ENCODE results near the gene AGRN. TPM values are rescaled to one million over a fixed set of nuclear protein-coding genes. Genes with fewer than 3 reads are reported as not detected.

AGRN gene
- total RNA-seq, 4 donors from 2014 or later, result 68.3 to 147 (median 129) TPM

GRCh38 chr1:1067860-1068516 lies 48.1 kb downstream of the AGRN start:
- Histone ChIP-seq H3K27me3 (no peaks in the 10 kb centered on the region), H3K36me3 (no peaks in the 10 kb centered on the region), H3K4me3 (replicated peaks in 1 of 3) (peak overlapping the region in 1 of 3 donors; percentile 35), H3K4me1 (peaks cover 5 to 22% of the 10 kb centered on the region in 2 donors), H3K9me3 (no peaks in the 10 kb centered on the region), H3K27ac (no peak overlapping the region)
- intact Hi-C loops (cut with DNase I), result loop anchor here (2.0 kb wide), 1 partner anchor 85 kb away; the partner anchor contains the start of gene PERM1
- WGBS, 2 donors, result 41 to 47% methylated on average over 16 to 18 of the region's 32 CpGs
- DNase-seq, result no peak
- no peak for TF ChIP-seq POLR2A (IDR thresholded peaks at IDR 0.05)
- TF ChIP-seq, protein P1, sequence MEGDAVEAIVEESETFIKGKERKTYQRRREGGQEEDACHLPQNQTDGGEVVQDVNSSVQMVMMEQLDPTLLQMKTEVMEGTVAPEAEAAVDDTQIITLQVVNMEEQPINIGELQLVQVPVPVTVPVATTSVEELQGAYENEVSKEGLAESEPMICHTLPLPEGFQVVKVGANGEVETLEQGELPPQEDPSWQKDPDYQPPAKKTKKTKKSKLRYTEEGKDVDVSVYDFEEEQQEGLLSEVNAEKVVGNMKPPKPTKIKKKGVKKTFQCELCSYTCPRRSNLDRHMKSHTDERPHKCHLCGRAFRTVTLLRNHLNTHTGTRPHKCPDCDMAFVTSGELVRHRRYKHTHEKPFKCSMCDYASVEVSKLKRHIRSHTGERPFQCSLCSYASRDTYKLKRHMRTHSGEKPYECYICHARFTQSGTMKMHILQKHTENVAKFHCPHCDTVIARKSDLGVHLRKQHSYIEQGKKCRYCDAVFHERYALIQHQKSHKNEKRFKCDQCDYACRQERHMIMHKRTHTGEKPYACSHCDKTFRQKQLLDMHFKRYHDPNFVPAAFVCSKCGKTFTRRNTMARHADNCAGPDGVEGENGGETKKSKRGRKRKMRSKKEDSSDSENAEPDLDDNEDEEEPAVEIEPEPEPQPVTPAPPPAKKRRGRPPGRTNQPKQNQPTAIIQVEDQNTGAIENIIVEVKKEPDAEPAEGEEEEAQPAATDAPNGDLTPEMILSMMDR (IDR thresholded peaks at IDR 0.05), result no peak

- no peaks in the 10 kb centered on the region for H3K36me3 ChIP-seq
- peak; percentile 51 to 76 for DNase-seq
- intact Hi-C loops (cut with DNase I), result no loop called here
- no peaks in the 10 kb centered on the region for H3K9me3 ChIP-seq
- 3 to 14% methylated on average over 4 to 15 of the region's 55 CpGs for WGBS, 2 donors
- peak overlapping the region in 1 of 3 donors; percentile 35 for H3K4me3 ChIP-seq (replicated peaks in 1 of 3)
- H3K27ac ChIP-seq, result no peak overlapping the region
- no peak for TF ChIP-seq POLR2A (IDR thresholded peaks at IDR 0.05)
- TF ChIP-seq, protein P1 (IDR thresholded peaks at IDR 0.05), result no peak
- peaks cover 5 to 22% of the 10 kb centered on the region in 2 donors for H3K4me1 ChIP-seq
- no peaks in the 10 kb centered on the region for H3K27me3 ChIP-seq
Measured at GRCh38 chr1:1068517-1069055, 48.7 kb downstream of the AGRN start.

- TF ChIP-seq POLR2A (IDR thresholded peaks at IDR 0.05), result peak in 1 of 2 donors; percentile 53
- TF ChIP-seq, protein P1 (IDR thresholded peaks at IDR 0.05), result no peak
- Histone ChIP-seq H3K27me3 (no peaks in the 10 kb centered on the region), H3K4me3 (replicated peaks in 1 of 3) (peak overlapping the region in 1 of 3 donors; percentile 35), H3K36me3 (no peaks in the 10 kb centered on the region), H3K9me3 (no peaks in the 10 kb centered on the region), H3K27ac (no peak overlapping the region), H3K4me1 (peaks cover 5 to 17% of the 10 kb centered on the region in 2 donors)
- WGBS, 2 donors, result 0% methylated on average over 2 of the region's 75 CpGs; no CpG with 5 or more reads in 1 of the 2 donors
- intact Hi-C loops (cut with DNase I), result no loop called here
- peak; percentile 74 to 80 for DNase-seq
Measured at GRCh38 chr1:1069056-1069710, 49.3 kb downstream of the AGRN start.

DNA sequence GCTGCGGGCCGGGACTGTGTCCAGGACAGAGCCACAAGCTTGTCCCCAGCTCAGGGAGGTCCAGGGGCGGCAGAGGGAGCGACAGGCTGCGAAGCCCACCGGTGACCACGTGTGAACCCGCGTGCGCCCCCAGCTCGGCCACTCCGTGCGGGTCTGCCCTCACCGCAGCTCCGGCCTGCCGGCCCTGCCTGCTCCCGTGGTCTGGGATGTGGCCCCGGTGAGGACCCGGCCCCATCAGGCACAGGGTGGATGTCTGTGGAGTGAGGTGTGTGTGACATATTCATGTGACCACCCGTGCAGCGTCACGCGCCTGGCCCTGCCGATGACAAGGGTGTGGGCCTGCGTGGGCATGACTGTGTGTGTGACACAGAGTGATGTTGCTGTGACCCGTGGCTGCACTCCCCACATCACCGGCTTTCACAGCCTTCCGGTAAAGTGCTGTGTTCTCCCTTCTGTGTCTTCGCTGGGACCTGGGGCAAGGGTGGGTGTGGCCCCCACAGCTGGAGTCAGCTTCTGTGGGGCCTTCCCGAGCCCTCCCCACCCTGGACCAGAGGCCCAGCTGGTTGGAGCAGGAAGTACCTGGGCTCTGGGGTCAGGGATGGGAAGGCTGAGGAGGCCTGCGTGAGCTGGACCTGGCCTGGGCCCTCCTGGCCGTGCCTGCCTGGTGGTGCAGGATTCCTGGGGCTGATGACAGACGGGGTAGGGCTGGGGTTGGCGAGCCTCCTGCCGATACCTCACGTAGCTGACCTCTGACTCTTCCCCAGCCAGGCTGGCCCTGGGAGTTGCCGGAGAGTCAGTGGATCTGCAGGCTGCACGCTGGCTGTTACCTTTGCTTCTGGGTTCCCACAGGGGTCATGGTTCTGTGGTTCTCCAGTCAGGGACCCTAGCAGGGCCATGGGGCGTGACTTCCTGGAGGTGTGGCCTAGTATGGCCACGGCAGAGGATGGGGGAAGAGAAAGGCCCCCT lies 50.1 kb downstream of the AGRN start:
- WGBS, 2 donors, result 67 to 74% methylated on average over 5 to 18 of the region's 40 CpGs

More for the DNA sequence above, 50.1 kb downstream of the AGRN start:
- Histone ChIP-seq H3K27ac (no peak overlapping the region), H3K36me3 (no peaks in the 10 kb centered on the region), H3K27me3 (no peaks in the 10 kb centered on the region), H3K4me1 (peaks cover 5 to 16% of the 10 kb centered on the region in 2 donors), H3K9me3 (no peaks in the 10 kb centered on the region), H3K4me3 (replicated peaks in 1 of 3) (peak overlapping the region in 1 of 3 donors; percentile 35)
- DNase-seq, result no peak
- TF ChIP-seq, protein P1 (IDR thresholded peaks at IDR 0.05), result no peak
- no peak for TF ChIP-seq POLR2A (IDR thresholded peaks at IDR 0.05)
- intact Hi-C loops (cut with DNase I), result no loop called here

Measured in thyroid gland (tissue), 4 donors.